ENCODE results near the gene RIMBP2.

RIMBP2 gene

DNA sequence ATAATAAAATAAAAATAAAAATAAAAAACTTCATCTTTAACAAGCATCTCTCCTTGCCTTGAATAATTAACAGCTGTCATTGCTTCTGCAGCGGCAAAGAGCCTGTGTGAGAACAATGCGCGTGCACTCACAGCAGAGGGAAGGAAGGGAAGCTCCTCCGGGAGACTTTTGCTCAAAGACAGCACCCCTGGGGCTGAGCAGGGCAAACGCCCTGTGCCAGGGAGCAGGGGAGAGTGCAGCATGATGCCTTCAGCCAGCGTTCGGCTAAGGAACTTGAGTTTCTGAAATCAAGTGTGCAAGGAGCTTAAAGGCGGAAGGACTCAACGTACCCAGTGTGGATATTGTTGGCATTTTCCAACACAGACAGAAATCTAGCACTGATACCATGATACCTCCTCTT, 120.5 kb downstream of the RIMBP2 start:
- no peaks in the 10 kb centered on the region for H3K9me3 ChIP-seq (ENCODE audit: low read length)

DNA sequence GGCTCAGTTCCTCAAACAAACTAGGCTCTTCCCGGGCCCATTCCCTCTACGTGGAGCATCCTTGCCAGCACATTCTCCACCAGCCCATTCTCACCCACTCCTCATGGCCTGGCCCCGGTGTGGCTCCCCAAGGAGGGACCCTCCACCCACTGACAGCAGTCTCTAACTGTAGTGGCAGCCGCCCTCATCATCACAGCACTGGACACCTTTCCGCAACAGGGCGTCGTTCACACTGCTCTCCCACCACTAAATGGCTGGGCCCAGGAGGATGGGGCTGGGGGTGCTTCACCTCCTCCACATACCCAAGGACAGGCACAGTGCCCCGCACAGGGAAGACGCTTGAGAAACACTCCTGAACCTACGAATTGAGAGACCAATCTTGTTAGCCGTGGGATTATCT, 123.0 kb downstream of the RIMBP2 start:
- Histone ChIP-seq H3K9ac (ENCODE audit: low read length) (no peak overlapping the region), H3K27me3 (ENCODE audit: insufficient read depth, low read length) (no peaks in the 10 kb centered on the region), H3K9me2 (ENCODE audit: low read depth, low read length) (no peaks in the 10 kb centered on the region), H2AFZ (ENCODE audit: low read length) (no peak overlapping the region), H3K4me1 (ENCODE audit: insufficient read depth, low read length, severe bottlenecking) (no peaks in the 10 kb centered on the region), H3K36me3 (ENCODE audit: insufficient read depth, low read length) (no peaks in the 10 kb centered on the region), H3K9me3 (ENCODE audit: low read length) (no peaks in the 10 kb centered on the region), H3K27ac (ENCODE audit: low read depth, low read length, poor library complexity, severe bottlenecking) (no peak overlapping the region), H3K79me2 (ENCODE audit: insufficient read depth, low read length) (no peaks in the 10 kb centered on the region), H3K4me2 (ENCODE audit: low read length) (no peak overlapping the region), H3K4me3 (ENCODE audit: low read depth, low read length, poor library complexity, severe bottlenecking) (no peak overlapping the region), H3F3A (ENCODE audit: insufficient read depth, low read length) (no peaks in the 10 kb centered on the region), H4K20me1 (ENCODE audit: insufficient read depth, low read length) (no peaks in the 10 kb centered on the region)
- no peak for TF ChIP-seq EZH2 (IDR thresholded peaks at IDR 0.05; ENCODE audit: borderline replicate concordance, low read length)
- TF ChIP-seq, protein P1, sequence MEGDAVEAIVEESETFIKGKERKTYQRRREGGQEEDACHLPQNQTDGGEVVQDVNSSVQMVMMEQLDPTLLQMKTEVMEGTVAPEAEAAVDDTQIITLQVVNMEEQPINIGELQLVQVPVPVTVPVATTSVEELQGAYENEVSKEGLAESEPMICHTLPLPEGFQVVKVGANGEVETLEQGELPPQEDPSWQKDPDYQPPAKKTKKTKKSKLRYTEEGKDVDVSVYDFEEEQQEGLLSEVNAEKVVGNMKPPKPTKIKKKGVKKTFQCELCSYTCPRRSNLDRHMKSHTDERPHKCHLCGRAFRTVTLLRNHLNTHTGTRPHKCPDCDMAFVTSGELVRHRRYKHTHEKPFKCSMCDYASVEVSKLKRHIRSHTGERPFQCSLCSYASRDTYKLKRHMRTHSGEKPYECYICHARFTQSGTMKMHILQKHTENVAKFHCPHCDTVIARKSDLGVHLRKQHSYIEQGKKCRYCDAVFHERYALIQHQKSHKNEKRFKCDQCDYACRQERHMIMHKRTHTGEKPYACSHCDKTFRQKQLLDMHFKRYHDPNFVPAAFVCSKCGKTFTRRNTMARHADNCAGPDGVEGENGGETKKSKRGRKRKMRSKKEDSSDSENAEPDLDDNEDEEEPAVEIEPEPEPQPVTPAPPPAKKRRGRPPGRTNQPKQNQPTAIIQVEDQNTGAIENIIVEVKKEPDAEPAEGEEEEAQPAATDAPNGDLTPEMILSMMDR (IDR thresholded peaks at IDR 0.05; ENCODE audit: low read length) = no peak

More for the DNA sequence above, 120.5 kb downstream of the RIMBP2 start:
- no peaks in the 10 kb centered on the region for H3K36me3 ChIP-seq (ENCODE audit: insufficient read depth, low read length)
- H3F3A ChIP-seq (ENCODE audit: insufficient read depth, low read length) = no peaks in the 10 kb centered on the region
- H3K4me2 ChIP-seq (ENCODE audit: low read length) = no peak overlapping the region
- TF ChIP-seq EZH2 (IDR thresholded peaks at IDR 0.05; ENCODE audit: borderline replicate concordance, low read length) = no peak
- TF ChIP-seq, protein P1 (IDR thresholded peaks at IDR 0.05; ENCODE audit: low read length) = no peak
- H3K79me2 ChIP-seq (ENCODE audit: insufficient read depth, low read length) = no peaks in the 10 kb centered on the region
- no peaks in the 10 kb centered on the region for H4K20me1 ChIP-seq (ENCODE audit: insufficient read depth, low read length)
- no peaks in the 10 kb centered on the region for H3K4me1 ChIP-seq (ENCODE audit: insufficient read depth, low read length, severe bottlenecking)
- no peak overlapping the region for H3K9ac ChIP-seq (ENCODE audit: low read length)
- H3K27me3 ChIP-seq (ENCODE audit: insufficient read depth, low read length) = no peaks in the 10 kb centered on the region
- H3K9me2 ChIP-seq (ENCODE audit: low read depth, low read length) = no peaks in the 10 kb centered on the region
- H3K27ac ChIP-seq (ENCODE audit: low read depth, low read length, poor library complexity, severe bottlenecking) = no peak overlapping the region
- H2AFZ ChIP-seq (ENCODE audit: low read length) = no peak overlapping the region
- H3K4me3 ChIP-seq (ENCODE audit: low read depth, low read length, poor library complexity, severe bottlenecking) = no peak overlapping the region

DNA sequence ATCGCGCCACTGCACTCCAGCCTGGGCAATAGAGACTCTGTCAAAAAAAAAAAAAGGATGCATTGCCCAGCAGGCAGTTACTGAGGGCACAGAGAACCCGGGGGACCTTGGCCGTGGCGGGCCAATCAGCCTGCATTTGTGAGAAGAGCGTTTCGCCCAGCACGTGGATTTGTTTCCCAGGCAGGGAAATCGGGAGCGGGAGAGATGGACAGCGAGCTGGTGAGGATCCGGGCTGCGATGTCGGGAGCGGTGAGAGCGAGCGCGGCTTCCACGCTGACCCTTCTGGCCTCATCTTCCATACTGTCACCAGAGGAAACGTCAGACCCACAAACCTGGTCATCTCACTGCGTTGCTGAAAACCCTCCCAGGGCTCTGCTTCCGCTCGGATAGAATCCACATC, 123.5 kb downstream of the RIMBP2 start:
- TF ChIP-seq EZH2 (IDR thresholded peaks at IDR 0.05; ENCODE audit: borderline replicate concordance, low read length) = no peak
- TF ChIP-seq, protein P1 (IDR thresholded peaks at IDR 0.05; ENCODE audit: low read length) = no peak
- H2AFZ ChIP-seq (ENCODE audit: low read length) = no peak overlapping the region
- no peaks in the 10 kb centered on the region for H3K9me3 ChIP-seq (ENCODE audit: low read length)
- H3K27ac ChIP-seq (ENCODE audit: low read depth, low read length, poor library complexity, severe bottlenecking) = no peak overlapping the region
- no peak overlapping the region for H3K4me3 ChIP-seq (ENCODE audit: low read depth, low read length, poor library complexity, severe bottlenecking)
- no peaks in the 10 kb centered on the region for H3F3A ChIP-seq (ENCODE audit: insufficient read depth, low read length)
- no peaks in the 10 kb centered on the region for H3K9me2 ChIP-seq (ENCODE audit: low read depth, low read length)
- no peaks in the 10 kb centered on the region for H3K4me1 ChIP-seq (ENCODE audit: insufficient read depth, low read length, severe bottlenecking)
- no peak overlapping the region for H3K9ac ChIP-seq (ENCODE audit: low read length)
- H3K79me2 ChIP-seq (ENCODE audit: insufficient read depth, low read length) = no peaks in the 10 kb centered on the region
- H3K27me3 ChIP-seq (ENCODE audit: insufficient read depth, low read length) = no peaks in the 10 kb centered on the region
- H4K20me1 ChIP-seq (ENCODE audit: insufficient read depth, low read length) = no peaks in the 10 kb centered on the region
- no peak overlapping the region for H3K4me2 ChIP-seq (ENCODE audit: low read length)
- H3K36me3 ChIP-seq (ENCODE audit: insufficient read depth, low read length) = no peaks in the 10 kb centered on the region
